Skin epidermis (tissue), 12 donors: ENCODE data around the gene ACTR5.
A peak's percentile ranks its signal among the peaks of the same experiment; 100 is the strongest.

Source experiments
- H3K27ac ChIP-seq, 21 experiments: fragments of 200-600 bp; sonication (generic) in 11 of 21; one replicate each; pipeline ENCODE4 v1.5.0; 2020; ENCODE audit warnings: mild to moderate bottlenecking in 3 of 21, inconsistent platforms in 2 of 21, moderate library complexity in 2 of 21
- H3K4me3 ChIP-seq, 7 experiments: fragments of 200-600 bp; sonication (generic) in 2 of 7; one replicate each; pipeline ENCODE4 v1.5.0; 2020; ENCODE audit warnings: inconsistent platforms in 2 of 7, mild to moderate bottlenecking in 2 of 7, moderate library complexity in 1 of 7

Gene ACTR5

GRCh38 chr20:38728191-38728781, 20.0 kb upstream of the ACTR5 start:
- no peak overlapping the region for H3K4me3 ChIP-seq
- no peak overlapping the region for H3K27ac ChIP-seq

- Histone ChIP-seq H3K27ac (no peak overlapping the region), H3K4me3 (no peak overlapping the region)
Measured at GRCh38 chr20:38728911-38729642, 19.2 kb upstream of the ACTR5 start.

- Histone ChIP-seq H3K27ac (no peak overlapping the region), H3K4me3 (no peak overlapping the region)
Measured at GRCh38 chr20:38729767-38730166, 18.5 kb upstream of the ACTR5 start.

GRCh38 chr20:38730167-38730988, 17.9 kb upstream of the ACTR5 start:
- H3K4me3 ChIP-seq = no peak overlapping the region
- no peak overlapping the region for H3K27ac ChIP-seq

GRCh38 chr20:38730989-38731737, 17.1 kb upstream of the ACTR5 start:
- no peak overlapping the region for H3K27ac ChIP-seq
- H3K4me3 ChIP-seq = peak overlapping the region in 3 of 7 experiments; percentile 5 to 21 (median 11)

- Histone ChIP-seq H3K4me3 (no peak overlapping the region), H3K27ac (no peak overlapping the region)
Measured at GRCh38 chr20:38731738-38732113, 16.5 kb upstream of the ACTR5 start.

- no peak overlapping the region for H3K4me3 ChIP-seq
- no peak overlapping the region for H3K27ac ChIP-seq
Measured at GRCh38 chr20:38732981-38733380, 15.3 kb upstream of the ACTR5 start.

- Histone ChIP-seq H3K4me3 (no peak overlapping the region), H3K27ac (no peak overlapping the region)
Measured at GRCh38 chr20:38735172-38735571, 13.1 kb upstream of the ACTR5 start.

GRCh38 chr20:38737887-38738286, 10.4 kb upstream of the ACTR5 start:
- Histone ChIP-seq H3K27ac (no peak overlapping the region), H3K4me3 (no peak overlapping the region)

- Histone ChIP-seq H3K27ac (no peak overlapping the region), H3K4me3 (no peak overlapping the region)
Measured at GRCh38 chr20:38745757-38746156, 2.5 kb upstream of the ACTR5 start.

GRCh38 chr20:38747495-38748096, 664 bp upstream of the ACTR5 start:
- Histone ChIP-seq H3K4me3 (peak overlapping the region; percentile 58 to 96 (median 91)), H3K27ac (peak overlapping the region in 19 of 21 experiments; percentile 33 to 94 (median 84))

GRCh38 chr20:38748861-38749149, 545 bp downstream of the ACTR5 start:
- Histone ChIP-seq H3K4me3 (peak overlapping the region; percentile 58 to 96 (median 91)), H3K27ac (peak overlapping the region in 20 of 21 experiments; percentile 42 to 94 (median 84))

- H3K27ac ChIP-seq = no peak overlapping the region
- H3K4me3 ChIP-seq = no peak overlapping the region
Measured at GRCh38 chr20:38751360-38751976, 3.2 kb downstream of the ACTR5 start.

- H3K27ac ChIP-seq = no peak overlapping the region
- no peak overlapping the region for H3K4me3 ChIP-seq
Measured at GRCh38 chr20:38752029-38752428, 3.8 kb downstream of the ACTR5 start.

- Histone ChIP-seq H3K4me3 (no peak overlapping the region), H3K27ac (no peak overlapping the region)
Measured at GRCh38 chr20:38754924-38755323, 6.7 kb downstream of the ACTR5 start.

- Histone ChIP-seq H3K4me3 (no peak overlapping the region), H3K27ac (no peak overlapping the region)
Measured at GRCh38 chr20:38755324-38755910, 7.2 kb downstream of the ACTR5 start.

GRCh38 chr20:38757145-38757775, 9.0 kb downstream of the ACTR5 start:
- Histone ChIP-seq H3K4me3 (no peak overlapping the region), H3K27ac (no peak overlapping the region)

GRCh38 chr20:38759106-38759505, 10.8 kb downstream of the ACTR5 start:
- no peak overlapping the region for H3K27ac ChIP-seq
- no peak overlapping the region for H3K4me3 ChIP-seq

GRCh38 chr20:38760978-38761377, 12.7 kb downstream of the ACTR5 start:
- no peak overlapping the region for H3K27ac ChIP-seq
- H3K4me3 ChIP-seq = no peak overlapping the region
